Measurements from ENCODE around the gene PCGF5.
"Not testable (repeated sequence)": the region's sequence is repeated elsewhere in the genome, so short reads cannot be mapped to it uniquely, and the experiment has no call there.

PCGF5 gene

DNA sequence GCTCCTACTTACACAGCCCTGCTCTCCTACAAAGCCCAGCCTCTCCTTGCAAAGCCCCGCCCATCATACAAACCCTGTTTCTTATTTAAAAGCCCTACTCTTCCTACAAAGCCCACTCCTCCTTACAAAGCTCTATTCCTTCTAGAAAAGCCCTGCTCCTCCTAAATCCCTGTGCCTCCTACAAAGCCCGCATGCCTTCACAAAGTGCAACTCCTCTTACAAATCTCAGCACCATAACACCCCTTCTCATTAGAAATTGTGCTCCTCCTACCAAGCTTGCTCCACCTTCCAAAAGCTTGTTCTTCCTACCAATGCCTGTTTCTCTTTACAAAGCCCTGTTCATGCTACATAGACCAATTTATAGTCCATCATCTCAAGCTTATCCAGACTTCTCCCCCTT lies 66.1 kb downstream of the PCGF5 start:
- no peak for DNase-seq (ENCODE audit: low read depth)

DNA sequence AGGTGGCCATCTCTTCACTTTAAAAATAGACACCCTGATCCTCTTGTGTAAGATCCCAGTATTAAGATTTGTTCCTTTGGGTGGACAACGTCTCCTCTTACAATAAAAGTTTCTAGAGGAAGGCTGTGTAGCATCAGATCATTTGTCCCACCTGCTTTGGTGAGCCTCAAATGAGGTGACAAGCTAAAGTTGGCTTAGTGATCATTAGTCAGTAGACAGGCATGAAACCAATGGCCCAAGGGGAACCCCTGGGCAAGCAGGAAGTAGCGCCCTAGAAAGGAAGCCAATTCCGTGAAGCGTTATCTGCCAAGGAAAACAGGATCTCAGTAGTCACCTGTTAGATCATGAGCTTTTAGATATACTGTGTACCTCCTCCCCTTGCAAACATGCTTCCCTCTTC lies 66.8 kb downstream of the PCGF5 start:
- no peak for DNase-seq (ENCODE audit: low read depth)

- DNase-seq (ENCODE audit: low read depth): no peak
Measured at GRCh38 chr10:91287912-91288311, 67.4 kb downstream of the PCGF5 start.

DNA sequence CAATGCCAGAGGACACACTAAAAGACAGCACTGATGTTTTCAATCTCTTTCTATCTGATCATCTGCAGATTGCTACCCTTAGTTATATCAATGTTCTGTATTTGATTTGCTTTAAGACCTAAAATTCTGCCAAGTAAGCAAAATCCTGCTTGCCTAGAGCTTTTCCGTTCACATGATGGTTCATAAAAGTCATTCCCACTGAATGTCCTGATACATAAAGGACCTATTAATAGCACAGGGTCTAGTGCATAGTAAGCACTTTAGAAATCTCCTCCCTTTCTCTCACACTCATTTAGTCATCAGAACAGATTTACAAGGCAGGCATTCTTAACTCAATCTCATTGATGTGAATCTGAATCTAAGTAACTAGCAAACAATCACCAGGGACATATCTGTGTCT lies 68.8 kb downstream of the PCGF5 start:
- no peak for DNase-seq (ENCODE audit: low read depth)

- no peak for DNase-seq (ENCODE audit: low read depth)
Measured at GRCh38 chr10:91290607-91291006, 70.1 kb downstream of the PCGF5 start.

- no peak for DNase-seq (ENCODE audit: low read depth)
Measured at GRCh38 chr10:91294134-91294906, 73.9 kb downstream of the PCGF5 start.

- no peak for DNase-seq (ENCODE audit: low read depth)
Measured at GRCh38 chr10:91295346-91295745, 74.9 kb downstream of the PCGF5 start.

DNA sequence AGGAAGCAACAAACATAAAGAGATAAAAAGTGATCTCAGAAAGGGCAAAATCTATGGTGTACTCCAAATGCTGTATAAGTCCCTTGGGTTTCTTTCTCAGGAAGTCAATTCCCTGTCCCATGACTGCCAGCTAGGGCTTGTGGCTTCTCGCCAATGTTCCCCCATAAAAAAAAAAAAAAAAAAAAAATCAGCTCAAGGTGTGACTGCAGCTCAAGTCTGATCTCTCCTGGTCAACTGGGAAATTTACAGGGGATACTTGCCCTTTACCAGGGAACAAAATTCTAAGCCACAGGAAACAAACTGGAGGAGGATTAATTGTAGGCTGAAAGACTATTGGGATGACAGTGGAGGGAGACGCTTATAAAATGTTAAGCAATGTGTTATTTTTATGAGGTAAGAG lies 76.0 kb downstream of the PCGF5 start:
- no peak for DNase-seq (ENCODE audit: low read depth)

DNA sequence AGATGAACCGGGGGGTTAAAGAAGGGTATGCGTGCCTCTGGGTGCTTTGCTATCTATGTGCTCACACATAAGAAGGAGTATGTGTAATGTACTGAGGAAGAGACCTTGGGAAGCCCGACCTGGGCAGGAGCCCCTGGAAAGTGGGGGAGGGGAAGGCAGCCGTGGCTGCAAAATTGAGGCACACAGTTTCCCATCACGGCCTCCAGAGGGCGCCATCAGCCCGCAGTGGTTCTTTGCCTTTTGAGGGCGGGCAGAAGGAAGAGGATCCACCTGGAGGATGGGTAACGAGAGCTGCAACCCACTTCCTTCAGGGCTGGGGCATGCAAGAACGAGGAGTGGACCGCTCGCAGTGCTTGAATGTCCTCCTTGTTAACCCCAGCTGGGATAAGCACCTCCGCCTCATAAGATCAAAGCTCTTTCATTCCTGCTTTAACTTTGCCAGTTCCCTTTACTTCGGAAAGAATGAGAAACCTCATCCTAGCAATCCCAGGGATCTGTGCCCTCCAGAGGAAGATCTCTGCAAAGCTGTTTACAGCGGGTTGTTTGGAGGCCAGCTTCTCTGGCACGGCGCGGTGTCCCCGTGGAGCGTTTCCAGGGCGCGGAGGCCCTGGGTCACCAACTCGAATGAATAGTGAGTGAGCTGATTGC lies 77.9 kb downstream of the PCGF5 start:
- DNase-seq (ENCODE audit: low read depth): peak; percentile 66

- DNase-seq (ENCODE audit: low read depth): no peak
Measured at GRCh38 chr10:91299999-91300575, 79.6 kb downstream of the PCGF5 start.

DNA sequence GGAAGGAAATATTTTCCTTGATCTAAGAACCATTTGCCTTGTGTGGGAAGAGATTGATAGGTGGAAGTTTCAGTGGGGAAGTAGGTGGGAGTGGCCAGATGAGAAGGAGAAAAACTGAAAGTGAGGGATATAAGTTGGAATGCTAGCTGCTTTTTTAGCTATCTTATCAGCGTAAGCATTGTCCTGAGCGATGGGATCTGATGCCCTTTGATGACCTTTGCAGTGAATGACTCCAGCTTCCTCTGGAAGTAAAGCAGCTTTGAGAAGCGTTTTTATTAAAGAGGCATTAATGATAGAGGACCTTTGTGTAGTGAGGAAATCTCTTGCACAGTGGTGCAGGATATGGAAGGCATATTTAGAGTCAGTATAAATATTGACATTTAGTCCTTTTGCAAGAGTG lies 82.5 kb downstream of the PCGF5 start:
- not testable (repeated sequence) for DNase-seq (ENCODE audit: low read depth)

GRCh38 chr10:91305979-91306378 lies 85.5 kb downstream of the PCGF5 start:
- DNase-seq (ENCODE audit: low read depth): not testable (repeated sequence)

- DNase-seq (ENCODE audit: low read depth): no peak
Measured at GRCh38 chr10:91307489-91307888, 87.0 kb downstream of the PCGF5 start.

DNA sequence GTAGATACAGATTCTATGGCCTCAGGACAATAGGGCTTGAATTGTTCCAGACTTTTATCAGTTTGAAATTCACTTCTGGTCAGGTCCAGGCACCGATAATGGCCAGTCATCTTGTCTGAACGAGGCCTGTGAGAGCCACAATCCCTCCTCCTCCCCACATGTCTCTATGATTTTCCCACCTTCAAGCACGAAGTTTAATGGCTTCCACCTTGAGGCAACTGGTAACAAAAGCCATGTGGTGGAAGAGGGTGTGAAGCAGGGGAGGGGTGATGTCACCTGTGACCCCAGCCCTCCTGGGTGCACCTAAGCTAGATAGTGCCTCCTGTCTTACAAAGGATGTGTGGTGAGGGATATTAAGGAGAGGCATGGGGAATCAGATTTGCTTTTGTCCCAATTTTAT lies 89.2 kb downstream of the PCGF5 start:
- no peak for DNase-seq (ENCODE audit: low read depth)

DNA sequence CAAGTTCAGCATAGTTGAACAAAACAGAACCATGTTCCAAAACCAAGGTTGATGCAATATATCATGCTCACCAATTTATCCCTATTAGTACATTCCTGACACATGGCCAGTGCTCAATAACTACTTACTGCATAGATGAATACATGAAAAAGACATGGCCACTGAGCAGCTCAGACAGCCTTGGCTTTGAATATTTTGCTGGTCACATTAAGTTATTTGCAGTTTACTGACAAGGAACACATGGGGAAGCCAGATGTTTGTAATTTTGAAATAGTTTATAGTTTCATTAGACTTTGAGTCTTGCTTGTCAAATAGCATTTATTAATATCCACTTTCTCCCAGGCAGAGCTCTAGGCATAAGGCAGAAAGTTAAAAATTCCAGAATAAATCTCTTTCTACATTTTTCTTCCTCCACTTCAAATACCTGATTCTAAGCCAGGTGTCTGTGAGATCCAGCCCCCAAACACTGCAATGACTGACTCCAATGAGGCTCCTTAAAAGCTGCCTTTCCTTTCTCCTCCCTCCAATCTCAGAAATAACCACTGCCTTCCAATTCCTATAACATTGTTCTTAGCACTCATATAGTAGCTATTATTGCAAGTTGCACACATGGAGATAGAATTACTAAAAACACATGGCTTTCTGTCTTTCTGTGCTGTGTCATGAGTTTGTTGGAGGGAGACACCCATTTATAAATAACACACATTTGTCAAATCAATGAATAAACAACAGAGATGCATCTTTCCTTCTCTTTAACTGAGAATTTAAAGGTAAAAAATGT lies 91.3 kb downstream of the PCGF5 start:
- peak; percentile 51 for DNase-seq (ENCODE audit: low read depth)

DNA sequence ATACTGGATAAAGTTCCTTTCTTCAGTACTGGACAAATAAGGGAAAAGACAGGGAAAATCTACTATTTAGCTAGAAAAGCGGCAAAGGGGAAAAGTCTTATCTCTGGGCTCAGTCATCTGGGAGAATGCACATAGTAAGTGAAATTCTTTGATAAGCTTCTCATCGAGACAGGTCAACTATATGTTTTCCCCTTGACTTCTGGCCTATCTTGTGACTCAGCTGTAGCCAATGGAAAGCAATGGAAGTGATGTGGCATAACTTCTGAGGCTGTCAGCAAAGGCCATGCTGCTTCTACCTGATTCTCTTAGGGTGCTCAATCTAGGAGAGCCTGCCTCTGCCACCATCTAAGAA lies 91.9 kb downstream of the PCGF5 start:
- no peak for DNase-seq (ENCODE audit: low read depth)

DNA sequence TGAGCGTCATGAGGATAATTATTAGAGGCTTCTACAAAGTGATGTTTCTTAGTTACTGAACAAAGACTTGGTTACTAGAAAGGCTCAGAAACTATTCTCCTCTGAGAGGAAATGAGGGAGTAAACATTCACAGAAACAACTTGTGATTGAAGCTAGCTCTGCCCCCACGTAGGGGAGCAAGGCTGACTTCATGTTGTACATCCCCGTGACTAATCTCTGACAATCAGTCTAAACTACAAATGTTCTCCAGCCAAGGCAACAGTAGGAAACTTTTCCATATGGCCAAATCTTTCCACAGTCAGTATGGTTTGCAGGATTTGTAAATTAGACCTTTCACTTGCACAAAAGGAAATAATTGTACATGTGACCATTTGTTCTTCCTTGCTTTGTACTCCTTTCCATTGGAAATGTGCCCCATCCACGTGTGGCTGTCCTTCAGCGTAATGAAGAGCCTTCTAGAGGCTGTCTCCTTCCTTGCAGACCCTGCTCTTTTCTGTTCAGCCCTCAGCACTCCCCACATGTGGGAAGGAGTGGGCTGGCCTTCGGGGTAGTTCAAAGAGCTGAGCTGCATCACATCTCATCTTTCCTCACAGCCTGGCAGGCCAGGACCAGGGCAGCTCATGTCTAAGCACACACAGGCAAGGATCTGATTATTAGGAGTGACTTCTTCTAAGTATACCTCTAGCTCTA lies 93.5 kb downstream of the PCGF5 start:
- DNase-seq (ENCODE audit: low read depth): peak; percentile 75

DNA sequence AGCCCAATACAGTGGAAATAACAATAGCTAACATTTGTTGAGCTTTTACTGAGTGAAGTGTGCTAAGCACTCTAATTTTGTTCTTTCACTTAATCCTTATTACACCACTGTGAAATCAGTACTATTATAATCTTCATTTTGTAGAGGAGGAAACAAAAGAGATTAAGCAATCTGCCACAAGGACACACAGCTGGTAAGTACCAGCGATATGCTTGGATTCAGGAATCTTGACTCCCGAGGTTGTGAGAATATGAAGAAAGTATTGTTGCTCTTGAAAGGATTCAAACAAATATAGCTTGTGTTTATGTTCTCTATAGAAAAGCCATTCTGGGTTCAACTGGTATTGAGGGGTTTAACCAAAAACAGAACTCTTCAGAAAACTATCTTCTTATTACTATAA lies 96.0 kb downstream of the PCGF5 start:
- no peak for DNase-seq (ENCODE audit: low read depth)

- peak; percentile 27 for DNase-seq (ENCODE audit: low read depth)
Measured at GRCh38 chr10:91317541-91317940, 97.1 kb downstream of the PCGF5 start.

GRCh38 chr10:91319336-91319735 lies 98.9 kb downstream of the PCGF5 start:
- no peak for DNase-seq (ENCODE audit: low read depth)

GRCh38 chr10:91323293-91323905 lies 102.9 kb downstream of the PCGF5 start:
- DNase-seq (ENCODE audit: low read depth): not testable (repeated sequence)

Measured in fibroblast of the conjunctiva (primary cell).